ENCODE data around the gene SLC9A7. TPM values are rescaled to one million over a fixed set of nuclear protein-coding genes. Genes with fewer than 3 reads are reported as not detected.

The SLC9A7 gene
- total and polyA plus RNA-seq, 2 donors (not counting 3 experiments of a cell fraction or from before 2014, with no cell fraction given): 4.6 to 7.5 TPM

DNA sequence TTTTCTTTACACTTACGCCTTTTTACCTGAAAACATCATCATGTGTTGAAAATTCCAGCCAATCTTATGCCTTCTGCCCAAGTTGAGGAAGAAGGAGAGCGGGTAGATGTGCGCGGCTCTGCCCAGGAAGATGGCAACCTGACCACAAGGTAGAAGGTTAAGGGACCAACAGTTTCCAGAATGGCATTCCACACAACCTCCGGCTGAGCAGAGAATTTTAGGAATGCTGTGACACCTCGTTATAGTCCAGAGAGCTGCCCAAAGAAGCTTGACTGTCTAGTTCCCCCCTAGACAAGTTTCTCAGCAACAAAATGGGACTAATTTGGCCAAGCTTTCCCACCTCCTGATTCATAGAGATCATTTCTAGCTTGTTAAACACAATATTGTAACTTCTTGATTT lies 110.3 kb downstream of the SLC9A7 start:
- peaks cover 12% of the 10 kb centered on the region for H3K4me1 ChIP-seq (ENCODE audit: control insufficient read depth, extremely low read depth, insufficient read depth, low read length)
- no peaks in the 10 kb centered on the region for H3K79me2 ChIP-seq (ENCODE audit: control insufficient read depth, insufficient read depth, low read length)
- H2AFZ ChIP-seq (ENCODE audit: low read depth, low read length): no peak overlapping the region
- no peaks in the 10 kb centered on the region for H3K9me1 ChIP-seq (replicated peaks; ENCODE audit: control insufficient read depth, extremely low read depth, insufficient read depth, low read length)
- H4K20me1 ChIP-seq (replicated peaks; ENCODE audit: control insufficient read depth, extremely low read depth, insufficient read depth, low read length): no peaks in the 10 kb centered on the region
- ChIA-PET CTCF (interaction anchor here (3.0 kb wide), 1 partner anchor 94 kb away, joined by 10 read pairs; no protein-coding TSS in a partner anchor), POLR2A (no interaction called here)
- H3K9ac ChIP-seq (replicated peaks; ENCODE audit: extremely low read depth, insufficient read depth, low read length): no peak overlapping the region
- TF ChIP-seq POLR2A (IDR thresholded peaks at IDR 0.05; ENCODE audit: low read depth, low read length) (no peak), FOS (IDR thresholded peaks at IDR 0.05; ENCODE audit: borderline replicate concordance, insufficient read depth, low read length) (no peak), GATA2 (IDR thresholded peaks at IDR 0.05; ENCODE audit: insufficient read depth, insufficient read length, low read depth, low read length) (no peak), POLR2AphosphoS5 (IDR thresholded peaks at IDR 0.05; ENCODE audit: insufficient read depth, low read depth, low read length) (no peak)
- TF ChIP-seq, protein P1, sequence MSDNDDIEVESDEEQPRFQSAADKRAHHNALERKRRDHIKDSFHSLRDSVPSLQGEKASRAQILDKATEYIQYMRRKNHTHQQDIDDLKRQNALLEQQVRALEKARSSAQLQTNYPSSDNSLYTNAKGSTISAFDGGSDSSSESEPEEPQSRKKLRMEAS (IDR thresholded peaks at IDR 0.05; ENCODE audit: insufficient read depth, insufficient read length): no peak
- DNase-seq (ENCODE audit: low read depth, low spot score) (no peak), FAIRE-seq (no peak)
- dilution Hi-C loops (cut with MboI; ENCODE audit: extremely low pct_ligation_motif_present, low sequenced_read_pairs) (no loop called here), intact Hi-C loops (cut with micrococcal nuclease) (no loop called here)
- H3K27me3 ChIP-seq (ENCODE audit: control insufficient read depth in 2 of 2, insufficient read depth in 2 of 2, low read length in 2 of 2): no peaks in the 10 kb centered on the region
- H3K9me3 ChIP-seq (replicated peaks; ENCODE audit: control insufficient read depth, insufficient read depth, low read length): no peaks in the 10 kb centered on the region
- no peak overlapping the region for H3K4me3 ChIP-seq (replicated peaks in 1 of 3; ENCODE audit: insufficient read depth in 1 of 3, low read depth in 1 of 3, low read length in 3 of 3)
- H3K27ac ChIP-seq (ENCODE audit: insufficient read depth, low read depth, low read length): no peak overlapping the region
- no TSS peak for BruUV-seq (replicated peaks)
- H3K4me2 ChIP-seq (ENCODE audit: insufficient read depth, low read length): no peak overlapping the region
- no peaks in the 10 kb centered on the region for H3K36me3 ChIP-seq (ENCODE audit: control insufficient read depth in 2 of 2, extremely low read depth in 1 of 2, insufficient read depth in 2 of 2, low read length in 2 of 2)

DNA sequence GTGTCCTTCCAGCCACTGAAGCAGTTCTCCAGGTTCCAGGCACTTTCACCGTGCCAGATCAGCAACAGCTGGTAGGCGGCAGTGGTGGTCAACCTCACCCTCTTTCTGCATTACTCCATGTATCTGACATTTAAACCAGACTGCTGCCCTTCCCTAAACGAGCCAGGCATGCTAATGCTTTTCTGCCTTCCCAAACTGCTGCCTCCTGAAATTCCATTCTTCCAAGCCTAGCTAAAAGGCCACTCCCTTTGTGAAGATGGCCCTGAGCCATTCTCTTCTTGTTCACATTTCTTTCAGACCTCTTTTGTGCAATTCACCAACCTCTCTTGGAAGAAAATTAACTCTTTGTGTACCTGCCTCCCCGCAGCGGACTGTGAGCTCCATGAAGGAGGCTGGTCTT lies 111.7 kb downstream of the SLC9A7 start:
- Histone ChIP-seq H2AFZ (ENCODE audit: low read depth, low read length) (no peak overlapping the region), H4K20me1 (replicated peaks; ENCODE audit: control insufficient read depth, extremely low read depth, insufficient read depth, low read length) (no peaks in the 10 kb centered on the region), H3K9me1 (replicated peaks; ENCODE audit: control insufficient read depth, extremely low read depth, insufficient read depth, low read length) (no peaks in the 10 kb centered on the region), H3K4me1 (ENCODE audit: control insufficient read depth, extremely low read depth, insufficient read depth, low read length) (peaks cover 12% of the 10 kb centered on the region), H3K4me3 (replicated peaks in 1 of 3; ENCODE audit: insufficient read depth in 1 of 3, low read depth in 1 of 3, low read length in 3 of 3) (no peak overlapping the region), H3K9me3 (replicated peaks; ENCODE audit: control insufficient read depth, insufficient read depth, low read length) (no peaks in the 10 kb centered on the region), H3K9ac (replicated peaks; ENCODE audit: extremely low read depth, insufficient read depth, low read length) (no peak overlapping the region), H3K27ac (ENCODE audit: insufficient read depth, low read depth, low read length) (no peak overlapping the region), H3K27me3 (ENCODE audit: control insufficient read depth in 2 of 2, insufficient read depth in 2 of 2, low read length in 2 of 2) (no peaks in the 10 kb centered on the region), H3K36me3 (ENCODE audit: control insufficient read depth in 2 of 2, extremely low read depth in 1 of 2, insufficient read depth in 2 of 2, low read length in 2 of 2) (no peaks in the 10 kb centered on the region), H3K4me2 (ENCODE audit: insufficient read depth, low read length) (no peak overlapping the region), H3K79me2 (ENCODE audit: control insufficient read depth, insufficient read depth, low read length) (no peaks in the 10 kb centered on the region)
- DNase-seq (ENCODE audit: low read depth, low spot score): no peak
- intact Hi-C loops (cut with micrococcal nuclease): no loop called here
- CTCF ChIA-PET: no interaction called here
- BruUV-seq (replicated peaks): no TSS peak
- TF ChIP-seq FOS (IDR thresholded peaks at IDR 0.05; ENCODE audit: borderline replicate concordance, insufficient read depth, low read length) (no peak), JUN (IDR thresholded peaks at IDR 0.05; ENCODE audit: borderline replicate concordance, insufficient read depth, insufficient read length, low read depth) (no peak), POLR2A (IDR thresholded peaks at IDR 0.05; ENCODE audit: low read depth, low read length) (no peak), EZH2 (IDR thresholded peaks at IDR 0.05; ENCODE audit: borderline replicate concordance, low read depth, low read length, severe bottlenecking) (no peak), GATA2 (IDR thresholded peaks at IDR 0.05; ENCODE audit: insufficient read depth, insufficient read length, low read depth, low read length) (no peak), POLR2AphosphoS5 (IDR thresholded peaks at IDR 0.05; ENCODE audit: insufficient read depth, low read depth, low read length) (no peak), MYC (IDR thresholded peaks at IDR 0.05; ENCODE audit: low read depth, low read length) (no peak)
- TF ChIP-seq, protein P2, sequence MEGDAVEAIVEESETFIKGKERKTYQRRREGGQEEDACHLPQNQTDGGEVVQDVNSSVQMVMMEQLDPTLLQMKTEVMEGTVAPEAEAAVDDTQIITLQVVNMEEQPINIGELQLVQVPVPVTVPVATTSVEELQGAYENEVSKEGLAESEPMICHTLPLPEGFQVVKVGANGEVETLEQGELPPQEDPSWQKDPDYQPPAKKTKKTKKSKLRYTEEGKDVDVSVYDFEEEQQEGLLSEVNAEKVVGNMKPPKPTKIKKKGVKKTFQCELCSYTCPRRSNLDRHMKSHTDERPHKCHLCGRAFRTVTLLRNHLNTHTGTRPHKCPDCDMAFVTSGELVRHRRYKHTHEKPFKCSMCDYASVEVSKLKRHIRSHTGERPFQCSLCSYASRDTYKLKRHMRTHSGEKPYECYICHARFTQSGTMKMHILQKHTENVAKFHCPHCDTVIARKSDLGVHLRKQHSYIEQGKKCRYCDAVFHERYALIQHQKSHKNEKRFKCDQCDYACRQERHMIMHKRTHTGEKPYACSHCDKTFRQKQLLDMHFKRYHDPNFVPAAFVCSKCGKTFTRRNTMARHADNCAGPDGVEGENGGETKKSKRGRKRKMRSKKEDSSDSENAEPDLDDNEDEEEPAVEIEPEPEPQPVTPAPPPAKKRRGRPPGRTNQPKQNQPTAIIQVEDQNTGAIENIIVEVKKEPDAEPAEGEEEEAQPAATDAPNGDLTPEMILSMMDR (IDR thresholded peaks at IDR 0.05; ENCODE audit: extremely low read depth in 1 of 2, insufficient read depth in 1 of 2, low read depth in 1 of 2, low read length in 2 of 2): no peak
- TF ChIP-seq, protein P1 (IDR thresholded peaks at IDR 0.05; ENCODE audit: insufficient read depth, insufficient read length): no peak
- POLR2A ChIA-PET: no interaction called here
- no peak for FAIRE-seq
- dilution Hi-C loops (cut with MboI; ENCODE audit: extremely low pct_ligation_motif_present, low sequenced_read_pairs): no loop called here
